ENCODE measurements around the gene SYCP3. TPM values are rescaled to one million over a fixed set of nuclear protein-coding genes. Genes with fewer than 3 reads are reported as not detected.
A peak's percentile ranks its signal among the peaks of the same experiment; 100 is the strongest.

SYCP3 gene
- total RNA-seq, 1 experiment from 2014 or later: 0.16 TPM

DNA sequence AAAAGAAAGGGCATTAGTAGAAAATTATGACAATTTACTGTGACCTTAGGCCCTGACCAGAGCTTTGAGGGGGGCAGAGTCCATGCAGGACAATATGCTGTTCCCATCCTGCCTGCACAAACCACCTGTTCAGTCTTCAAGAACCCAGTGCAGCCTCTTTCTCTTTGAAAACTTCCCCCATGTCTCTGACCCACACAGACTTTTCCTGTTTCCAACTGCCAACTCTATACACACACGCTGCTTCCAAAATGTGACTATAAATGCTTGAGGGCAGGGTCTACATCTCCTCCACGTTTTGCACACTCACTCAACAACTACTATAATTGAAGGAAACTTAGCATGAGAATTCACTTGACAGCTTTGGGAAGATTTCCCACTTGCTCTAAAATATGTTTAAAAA is 36.6 kb upstream of the SYCP3 start:
- Mint-ChIP-seq H3K36me3 (ENCODE audit: insufficient read depth, unreplicated experiment) (peaks cover 9% of the 10 kb centered on the region), H3K27ac (ENCODE audit: unreplicated experiment) (no peak overlapping the region), H3K27me3 (ENCODE audit: insufficient read depth, unreplicated experiment) (no peaks in the 10 kb centered on the region), H3K9me3 (ENCODE audit: unreplicated experiment) (no peaks in the 10 kb centered on the region), H3K4me3 (ENCODE audit: unreplicated experiment) (no peak overlapping the region), H3K4me1 (ENCODE audit: low read depth, unreplicated experiment) (peaks cover 7% of the 10 kb centered on the region)
- ChIA-PET CTCF (interaction anchor here (1.4 kb wide), 1 partner anchor 55 kb away, joined by 5 read pairs; the partner anchor contains the start of gene GNPTAB), POLR2A (no interaction called here)
- peaks cover 4% of the 10 kb centered on the region; the same call in 1 of the 2 replicates for H3K4me1 ChIP-seq
- TF ChIP-seq, protein P1, sequence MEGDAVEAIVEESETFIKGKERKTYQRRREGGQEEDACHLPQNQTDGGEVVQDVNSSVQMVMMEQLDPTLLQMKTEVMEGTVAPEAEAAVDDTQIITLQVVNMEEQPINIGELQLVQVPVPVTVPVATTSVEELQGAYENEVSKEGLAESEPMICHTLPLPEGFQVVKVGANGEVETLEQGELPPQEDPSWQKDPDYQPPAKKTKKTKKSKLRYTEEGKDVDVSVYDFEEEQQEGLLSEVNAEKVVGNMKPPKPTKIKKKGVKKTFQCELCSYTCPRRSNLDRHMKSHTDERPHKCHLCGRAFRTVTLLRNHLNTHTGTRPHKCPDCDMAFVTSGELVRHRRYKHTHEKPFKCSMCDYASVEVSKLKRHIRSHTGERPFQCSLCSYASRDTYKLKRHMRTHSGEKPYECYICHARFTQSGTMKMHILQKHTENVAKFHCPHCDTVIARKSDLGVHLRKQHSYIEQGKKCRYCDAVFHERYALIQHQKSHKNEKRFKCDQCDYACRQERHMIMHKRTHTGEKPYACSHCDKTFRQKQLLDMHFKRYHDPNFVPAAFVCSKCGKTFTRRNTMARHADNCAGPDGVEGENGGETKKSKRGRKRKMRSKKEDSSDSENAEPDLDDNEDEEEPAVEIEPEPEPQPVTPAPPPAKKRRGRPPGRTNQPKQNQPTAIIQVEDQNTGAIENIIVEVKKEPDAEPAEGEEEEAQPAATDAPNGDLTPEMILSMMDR (IDR thresholded peaks at IDR 0.05; ENCODE audit: insufficient read depth in 1 of 2, low read depth in 1 of 2, low read length in 1 of 2, severe bottlenecking in 1 of 2, unreplicated experiment in 1 of 2): no peak
- BruUV-seq (replicated peaks): no TSS peak
- intact Hi-C loops (cut with micrococcal nuclease; ENCODE audit: unreplicated experiment): no loop called here
- DNase-seq: no peak
- no peaks in the 10 kb centered on the region for H3K36me3 ChIP-seq (ENCODE audit: control insufficient read depth, insufficient read depth, low read length)
- no peak overlapping the region for H3K4me3 ChIP-seq (ENCODE audit: low read depth, low read length)
- H3K9me3 ChIP-seq: no peaks in the 10 kb centered on the region
- no peaks in the 10 kb centered on the region for H3K27me3 ChIP-seq (replicated peaks; ENCODE audit: control insufficient read depth, insufficient read depth, low read length)

DNA sequence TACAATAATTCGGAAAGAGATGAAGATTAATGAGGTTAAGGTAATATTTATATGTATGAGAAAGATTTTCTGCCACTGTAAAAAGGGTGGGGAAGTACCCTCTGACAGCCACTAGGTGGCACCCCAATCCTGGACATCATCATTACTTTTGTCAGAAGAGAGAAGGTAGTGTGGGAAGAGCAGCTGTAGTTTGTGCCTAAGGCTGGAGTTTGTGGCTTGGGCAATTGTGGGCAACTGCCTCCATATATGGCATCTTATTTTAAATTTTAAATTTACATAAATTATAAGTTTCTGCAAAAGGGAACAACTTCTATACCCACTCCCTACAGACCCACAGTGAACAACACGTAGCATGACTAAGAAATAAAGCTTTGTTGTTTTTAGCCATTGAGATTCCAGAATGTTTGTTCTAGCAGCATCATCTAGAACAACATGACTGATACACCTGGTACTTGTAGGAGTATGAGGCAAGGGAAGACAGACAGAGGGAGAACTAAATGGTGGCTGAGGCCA is 34.4 kb upstream of the SYCP3 start:
- POLR2A ChIA-PET: no interaction called here
- H3K9me3 ChIP-seq: no peaks in the 10 kb centered on the region
- CTCF ChIA-PET: interaction anchor here (0.5 to 2.7 kb wide), 11 partner anchors 19 to 1037 kb away, joined by 3 to 34 read pairs (median 3); partner anchors contain the start of gene GNPTAB
- H3K27me3 ChIP-seq (replicated peaks; ENCODE audit: control insufficient read depth, insufficient read depth, low read length): no peaks in the 10 kb centered on the region
- no peak overlapping the region for H3K4me3 Mint-ChIP-seq (ENCODE audit: unreplicated experiment)
- intact Hi-C loops (cut with micrococcal nuclease; ENCODE audit: unreplicated experiment): loop anchor here (1.0 to 5.0 kb wide), 4 partner anchors 58 to 359 kb away; no protein-coding TSS in a partner anchor
- H3K36me3 Mint-ChIP-seq (ENCODE audit: insufficient read depth, unreplicated experiment): peaks cover 20% of the 10 kb centered on the region
- TF ChIP-seq, protein P1 (IDR thresholded peaks at IDR 0.05; ENCODE audit: insufficient read depth in 1 of 2, low read depth in 1 of 2, low read length in 1 of 2, severe bottlenecking in 1 of 2, unreplicated experiment in 1 of 2): peak; percentile 84 to 91
- H3K36me3 ChIP-seq (ENCODE audit: control insufficient read depth, insufficient read depth, low read length): no peaks in the 10 kb centered on the region
- H3K27me3 Mint-ChIP-seq (ENCODE audit: insufficient read depth, unreplicated experiment): no peaks in the 10 kb centered on the region
- no peaks in the 10 kb centered on the region for H3K4me1 ChIP-seq
- H3K9me3 Mint-ChIP-seq (ENCODE audit: unreplicated experiment): no peaks in the 10 kb centered on the region
- peaks cover 7% of the 10 kb centered on the region for H3K4me1 Mint-ChIP-seq (ENCODE audit: low read depth, unreplicated experiment)
- peak; percentile 53 to 65 for DNase-seq
- H3K4me3 ChIP-seq (ENCODE audit: low read depth, low read length): no peak overlapping the region
- H3K27ac Mint-ChIP-seq (ENCODE audit: unreplicated experiment): no peak overlapping the region
- no TSS peak for BruUV-seq (replicated peaks)

DNA sequence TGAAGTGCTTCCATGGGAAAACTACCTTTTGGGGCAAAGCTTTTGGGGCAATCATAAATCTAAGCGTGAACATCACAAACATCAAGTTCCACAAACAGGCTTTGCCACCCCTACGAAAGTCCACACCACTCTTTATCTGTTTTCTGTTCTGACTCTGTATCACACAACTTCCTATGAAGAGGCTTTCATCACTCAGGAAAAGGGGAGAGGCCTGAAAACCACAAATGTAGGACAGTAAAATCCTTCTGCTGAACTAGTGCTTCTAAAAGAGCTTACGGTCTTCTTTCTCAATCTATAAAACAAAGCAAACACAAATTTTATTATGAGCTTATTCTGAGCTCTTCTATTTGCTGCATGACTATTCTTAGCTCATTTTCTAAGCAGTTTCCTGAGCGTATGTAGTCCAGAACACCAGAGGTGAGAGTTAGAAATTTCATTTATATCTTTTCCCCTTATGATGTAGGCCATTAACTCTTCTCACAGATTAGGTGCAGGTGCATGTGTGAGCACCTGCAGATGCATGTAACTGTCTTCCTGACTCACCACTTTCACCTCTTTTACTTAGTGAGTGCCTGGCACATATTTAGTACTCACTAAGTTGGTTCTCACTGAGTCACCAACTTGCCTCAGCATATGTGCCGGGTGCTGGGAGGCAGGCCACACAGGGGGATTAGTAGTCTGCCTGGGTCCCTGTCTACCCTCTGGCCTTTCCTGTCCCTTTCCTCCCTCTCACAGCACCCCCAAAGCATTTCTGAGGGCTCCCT is 32.9 kb upstream of the SYCP3 start:
- Mint-ChIP-seq H3K9me3 (ENCODE audit: unreplicated experiment) (no peaks in the 10 kb centered on the region), H3K4me1 (ENCODE audit: low read depth, unreplicated experiment) (peaks cover 10% of the 10 kb centered on the region), H3K27ac (ENCODE audit: unreplicated experiment) (no peak overlapping the region), H3K27me3 (ENCODE audit: insufficient read depth, unreplicated experiment) (no peaks in the 10 kb centered on the region), H3K4me3 (ENCODE audit: unreplicated experiment) (no peak overlapping the region), H3K36me3 (ENCODE audit: insufficient read depth, unreplicated experiment) (peaks cover 20% of the 10 kb centered on the region)
- Histone ChIP-seq H3K36me3 (ENCODE audit: control insufficient read depth, insufficient read depth, low read length) (no peaks in the 10 kb centered on the region), H3K4me3 (ENCODE audit: low read depth, low read length) (no peak overlapping the region), H3K27me3 (replicated peaks; ENCODE audit: control insufficient read depth, insufficient read depth, low read length) (no peaks in the 10 kb centered on the region), H3K4me1 (no peaks in the 10 kb centered on the region), H3K9me3 (no peaks in the 10 kb centered on the region)
- intact Hi-C loops (cut with micrococcal nuclease; ENCODE audit: unreplicated experiment): loop anchor here (2.0 to 5.0 kb wide), 2 partner anchors 165 to 357 kb away; no protein-coding TSS in a partner anchor
- BruUV-seq (replicated peaks): no TSS peak
- TF ChIP-seq, protein P1 (IDR thresholded peaks at IDR 0.05; ENCODE audit: insufficient read depth in 1 of 2, low read depth in 1 of 2, low read length in 1 of 2, severe bottlenecking in 1 of 2, unreplicated experiment in 1 of 2): no peak
- POLR2A ChIA-PET: no interaction called here
- CTCF ChIA-PET: interaction anchor here (2.7 kb wide), 1 partner anchor 59 kb away, joined by 34 read pairs; the partner anchor contains the start of gene GNPTAB
- DNase-seq: no peak
